Endothelial cell (in vitro differentiated cells): Measurements from ENCODE around the gene TAS2R4. TPM values are rescaled to one million over a fixed set of nuclear protein-coding genes. Genes with fewer than 3 reads are reported as not detected.
"Not testable (repeated sequence)": the region's sequence is repeated elsewhere in the genome, so short reads cannot be mapped to it uniquely, and the experiment has no call there.

ENCODE experiments used
- DNase-seq: peaks from one replicate; pipeline ENCODE4 v3.0.0; 2021; ENCODE audit warnings: low spot score
- H3K27ac Mint-ChIP-seq: one replicate; pipeline ENCODE4 v1.8.0; 2021; ENCODE audit warnings: mixed read lengths, inconsistent platforms; ENCODE audit not compliant: unreplicated experiment
- H3K27me3 Mint-ChIP-seq: one replicate; pipeline ENCODE4 v1.8.0; 2021; ENCODE audit warnings: mild to moderate bottlenecking, moderate library complexity, mixed read lengths, inconsistent platforms; ENCODE audit not compliant: unreplicated experiment
- H3K36me3 Mint-ChIP-seq: one replicate; pipeline ENCODE4 v1.8.0; 2021; ENCODE audit warnings: mild to moderate bottlenecking, low read depth, mixed read lengths, inconsistent platforms; ENCODE audit not compliant: unreplicated experiment
- H3K4me1 Mint-ChIP-seq: one replicate; pipeline ENCODE4 v1.8.0; 2021; ENCODE audit warnings: mild to moderate bottlenecking, mixed read lengths, inconsistent platforms; ENCODE audit not compliant: unreplicated experiment
- H3K4me3 Mint-ChIP-seq: one replicate; pipeline ENCODE4 v1.8.0; 2021; ENCODE audit warnings: mild to moderate bottlenecking, mixed read lengths, inconsistent platforms; ENCODE audit not compliant: unreplicated experiment
- H3K9me3 Mint-ChIP-seq: one replicate; pipeline ENCODE4 v1.8.0; 2021; ENCODE audit warnings: mixed read lengths, inconsistent platforms; ENCODE audit not compliant: unreplicated experiment
- CTCF ChIP-seq: fragments of 200-600 bp; sonication (generic); IDR thresholded peaks from one replicate; pipeline ENCODE4 v1.5.0; 2021; ENCODE audit warnings: antibody characterized with exemption; ENCODE audit not compliant: unreplicated experiment
- total RNA-seq: library from RNA; stranded (reverse); fragmentation: NEBNext Ultra II Directional; extraction: Animal tissue kit (Norgen Biotek cat#: 25700); gene quantifications from one replicate; pipeline ENCODE4 v1.2.1, GENCODE V29; 2021; ENCODE audit not compliant: unreplicated experiment

Gene TAS2R4
- total RNA-seq, 1 donor from 2014 or later = 1.1 TPM

GRCh38 chr7:141785706-141786552, 9.5 kb downstream of the TAS2R4 start:
- no peaks in the 10 kb centered on the region for H3K9me3 Mint-ChIP-seq
- H3K27ac Mint-ChIP-seq = no peak overlapping the region
- DNase-seq = peak; percentile 15
- peaks cover 5% of the 10 kb centered on the region for H3K36me3 Mint-ChIP-seq
- peaks cover 7% of the 10 kb centered on the region for H3K4me1 Mint-ChIP-seq
- no peaks in the 10 kb centered on the region for H3K27me3 Mint-ChIP-seq
- peak; percentile 65 for TF ChIP-seq CTCF
- H3K4me3 Mint-ChIP-seq = no peak overlapping the region

- Mint-ChIP-seq H3K36me3 (peaks cover 9% of the 10 kb centered on the region), H3K4me3 (no peak overlapping the region), H3K9me3 (no peaks in the 10 kb centered on the region), H3K27me3 (no peaks in the 10 kb centered on the region), H3K27ac (no peak overlapping the region), H3K4me1 (peaks cover 7% of the 10 kb centered on the region)
- no peak for TF ChIP-seq CTCF
- no peak for DNase-seq
Measured at GRCh38 chr7:141788296-141788695, 11.8 kb downstream of the TAS2R4 start.

- no peak for TF ChIP-seq CTCF
- Mint-ChIP-seq H3K9me3 (no peaks in the 10 kb centered on the region), H3K27ac (no peak within 1 kb of the TSS), H3K27me3 (no peaks in the 10 kb centered on the region), H3K4me1 (peaks cover 7% of the 10 kb centered on the region), H3K4me3 (no peak within 1 kb of the TSS), H3K36me3 (peaks cover 9% of the 10 kb centered on the region)
- no peak for DNase-seq
Measured at GRCh38 chr7:141789917-141790316, 13.4 kb downstream of the TAS2R4 start, which contains the start of gene TAS2R5. TAS2R5 (plus strand) TSS chr7:141790217; CDS start chr7:141790362, 145 bp downstream.

GRCh38 chr7:141792526-141792925, 16.1 kb downstream of the TAS2R4 start:
- H3K27me3 Mint-ChIP-seq = no peaks in the 10 kb centered on the region
- peaks cover 9% of the 10 kb centered on the region for H3K36me3 Mint-ChIP-seq
- H3K4me3 Mint-ChIP-seq = no peak overlapping the region
- TF ChIP-seq CTCF = no peak
- DNase-seq = no peak
- no peak overlapping the region for H3K27ac Mint-ChIP-seq
- peaks cover 7% of the 10 kb centered on the region for H3K4me1 Mint-ChIP-seq
- H3K9me3 Mint-ChIP-seq = no peaks in the 10 kb centered on the region

GRCh38 chr7:141820067-141820466, 43.6 kb downstream of the TAS2R4 start:
- H3K27ac Mint-ChIP-seq = no peak overlapping the region
- H3K36me3 Mint-ChIP-seq = peaks cover 4% of the 10 kb centered on the region
- peaks cover 2% of the 10 kb centered on the region for H3K27me3 Mint-ChIP-seq
- no peak for TF ChIP-seq CTCF
- H3K4me3 Mint-ChIP-seq = no peak overlapping the region
- no peak for DNase-seq
- H3K9me3 Mint-ChIP-seq = no peaks in the 10 kb centered on the region
- peaks cover 3% of the 10 kb centered on the region for H3K4me1 Mint-ChIP-seq

- H3K27ac Mint-ChIP-seq, H3K9me3 Mint-ChIP-seq, H3K36me3 Mint-ChIP-seq, H3K27me3 Mint-ChIP-seq, H3K4me1 Mint-ChIP-seq, H3K4me3 Mint-ChIP-seq, DNase-seq: not testable (repeated sequence)
Measured at GRCh38 chr7:141822432-141822831, 46.0 kb downstream of the TAS2R4 start.
